K562 (cell line): Measurements from ENCODE around the gene RNF213. TPM values are rescaled to one million over a fixed set of nuclear protein-coding genes. Genes with fewer than 3 reads are reported as not detected.
"Not testable (repeated sequence)": the region's sequence is repeated elsewhere in the genome, so short reads cannot be mapped to it uniquely, and the experiment has no call there.

Source experiments
- ATAC-seq: fragments of 200-7000 bp; cut with Tn5 transposase; 3 replicates; pipeline ENCODE4 v1.9.1; 2020; ENCODE audit warnings: moderate library complexity
- BruUV-seq: library from RNA; stranded (reverse); fragments of 400-500 nt; replicated peaks from 2 replicates; lab custom pipeline; 2021; lab: Mats Ljungman, UMichigan
- CTCF ChIA-PET: fragments of 300-600 bp; formaldehyde crosslinking; extraction: SDS; loops from one replicate; lab custom pipeline; 2021; ENCODE audit warnings: low intra/inter-chr PET ratio; lab: Yijun Ruan, JAX
- POLR2A ChIA-PET: fragments of 300-600, 350-650 bp; sonication (Branson Sonifier 250); formaldehyde crosslinking; extraction: SDS; loops from one replicate; lab custom pipeline; 2021; ENCODE audit warnings: antibody characterized with exemption, inconsistent platforms; lab: Yijun Ruan, JAX
- DNase-seq, 4 experiments: peaks; one replicate each; pipeline versions ENCODE4 v3.0.0 to v3.0.0-alpha.2; 2011 to 2018; ENCODE audit warnings: low spot score in 3 of 4, mixed read lengths in 3 of 4; ENCODE audit errors: extremely low read depth in 1 of 4
- FAIRE-seq: peaks from 2 replicates; lab custom pipeline; 2011; peaks lifted over from hg19 to GRCh38; lab: Jason Lieb, UNC
- H2AFZ ChIP-seq: 2 replicates; pipeline ENCODE4 v1.6.0; 2011; ENCODE audit warnings: low read depth, low read length, control low read depth, inconsistent platforms
- H3K27ac ChIP-seq: fragments of 200-600 bp; 3 replicates; pipeline ENCODE4 v1.8.0; 2011; ENCODE audit warnings: low read depth, mild to moderate bottlenecking, control low read depth, inconsistent platforms, low read length, moderate library complexity, mixed read lengths; ENCODE audit errors: extremely low read depth
- H3K27me3 ChIP-seq, 2 experiments: fragments of 300-600 bp in 1 of 2; 2 replicates in 1 of 2; 3 replicates in 1 of 2; pipeline versions ENCODE4 v1.6.0 to v1.8.0; 2011; ENCODE audit warnings: inconsistent platforms in 2 of 2, low read length in 2 of 2, mild to moderate bottlenecking in 1 of 2, mixed read lengths in 1 of 2, moderate library complexity in 1 of 2; ENCODE audit not compliant: control insufficient read depth in 2 of 2, insufficient read depth in 2 of 2
- H3K36me3 ChIP-seq: fragments of 300-600 bp; 3 replicates; pipeline ENCODE4 v1.8.0; 2011; ENCODE audit warnings: mild to moderate bottlenecking, low read length, inconsistent platforms; ENCODE audit not compliant: control insufficient read depth, insufficient read depth
- H3K4me1 ChIP-seq, 2 experiments: fragments of 200-600 bp in 1 of 2; replicated peaks in 1 of 2; 2 replicates in 1 of 2; 3 replicates in 1 of 2; pipeline versions ENCODE4 v1.5.1 to v1.8.0; 2011; ENCODE audit warnings: inconsistent platforms in 2 of 2, low read length in 2 of 2, mild to moderate bottlenecking in 1 of 2, mixed read lengths in 1 of 2, moderate library complexity in 1 of 2; ENCODE audit not compliant: control insufficient read depth in 2 of 2, insufficient read depth in 2 of 2
- H3K4me2 ChIP-seq: 2 replicates; pipeline ENCODE4 v1.6.1; 2011; ENCODE audit warnings: low read length, control low read depth, inconsistent platforms, mixed read lengths; ENCODE audit not compliant: insufficient read depth
- H3K4me3 ChIP-seq: fragments of 200-600 bp; sonication (generic), shearing (Covaris generic); 2 replicates; pipeline ENCODE4 v1.5.1; 2016; ENCODE audit warnings: control low read depth, inconsistent platforms
- H3K79me2 ChIP-seq: fragments of 200-600 bp; 3 replicates; pipeline ENCODE4 v1.8.0; 2011; ENCODE audit warnings: low read length, inconsistent platforms; ENCODE audit not compliant: control insufficient read depth, insufficient read depth
- H3K9ac ChIP-seq, 2 experiments: 2 replicates each; pipeline versions ENCODE4 v1.6.0 to v1.6.1; 2011; ENCODE audit warnings: low read depth in 2 of 2, low read length in 2 of 2, control low read depth in 1 of 2, inconsistent platforms in 1 of 2, mild to moderate bottlenecking in 1 of 2, mixed read lengths in 1 of 2; ENCODE audit not compliant: insufficient read depth in 1 of 2
- H3K9me1 ChIP-seq: one replicate; pipeline ENCODE4 v1.6.0; 2011; ENCODE audit warnings: inconsistent platforms, mild to moderate bottlenecking, low read length, moderate library complexity; ENCODE audit not compliant: control insufficient read depth, insufficient read depth
- H3K9me3 ChIP-seq: replicated peaks from 2 replicates; pipeline ENCODE4 v1.5.1; 2011; ENCODE audit warnings: low read depth, low read length, inconsistent platforms; ENCODE audit not compliant: control insufficient read depth, insufficient read depth
- H4K20me1 ChIP-seq: replicated peaks from 2 replicates; pipeline ENCODE4 v1.6.1; 2011; ENCODE audit warnings: low read length, inconsistent platforms, mixed read lengths; ENCODE audit not compliant: control insufficient read depth, insufficient read depth
- SMARCA5 ChIP-seq: fragments of 450-650 bp; IDR thresholded peaks from 2 replicates; pipeline ENCODE4 v1.6.1; 2016
- TAF7 ChIP-seq: fragments of 450-650 bp; IDR thresholded peaks from 2 replicates; pipeline ENCODE4 v1.6.1; 2016; ENCODE audit warnings: missing genetic modification characterization, missing compliant biosample characterization
- WGBS: fragments of 100-300 bp; shearing (Covaris generic); methylation state at CpG from one replicate; pipeline ENCODE4 v1.1.6; 2016; ENCODE audit warnings: low coverage, mixed read lengths; ENCODE audit not compliant: insufficient coverage; ENCODE audit errors: missing lambda C conversion rate; 5-methylcytosine and 5-hydroxymethylcytosine counted together
- in situ Hi-C: fragments of 300-500 bp; cut with MboI; formaldehyde crosslinking; loops from 4 replicates; pipeline ENCODE4 v1.15.0; 2018; ENCODE audit warnings: inconsistent platforms, mixed read lengths
- intact Hi-C: fragments of 100-400 bp; cut with micrococcal nuclease; formaldehyde crosslinking; loops from 2 replicates; pipeline ENCODE4 v1.14.2; 2022
- polyA plus RNA-seq, 8 experiments: library from polyadenylated mRNA; depleted of rRNA in 4 of 8; stranded (reverse) in 5 of 8; unstranded in 3 of 8; fragments of >200 nt; fragmentation: Nextera tagmentation in 2 of 8; fragmentation: Illumina TruSeq in 1 of 8; extraction: Ambion mirVana in 2 of 8; extraction: Trizol in 1 of 8; gene quantifications; 2 replicates each; pipeline versions ENCODE4 v1.2.1 to v1.2.3, GENCODE V29; 2011 to 2014; ENCODE audit warnings: inconsistent platforms in 1 of 8, missing spikeins in 1 of 8
- total RNA-seq, 7 experiments: library from RNA; depleted of rRNA in 6 of 7; stranded (reverse); fragments of >200 nt in 6 of 7; fragmentation: Illumina TruSeq in 2 of 7; extraction: Trizol in 2 of 7; gene quantifications; 2 replicates each; pipeline versions ENCODE4 v1.2.1 to v1.2.3, GENCODE V29; 2011 to 2021; ENCODE audit warnings: low replicate concordance in 1 of 7
- TF ChIP-seq, protein P1 (sequence below), 2 experiments: fragments of 450-650 bp in 1 of 2; sonication (generic) in 1 of 2; formaldehyde crosslinking in 1 of 2; IDR thresholded peaks; 2 replicates each; pipeline versions ENCODE4 v1.7.1 to v1.9.0; 2016 to 2022; ENCODE audit warnings: inconsistent platforms in 1 of 2, mild to moderate bottlenecking in 1 of 2, missing genetic modification reagents in 1 of 2

The RNF213 gene
- total and polyA plus RNA-seq, 9 of the 15 experiments (the other 6 are each of a cell fraction or from before 2014, with no cell fraction given): 5.3 to 33.6 (median 17.9) TPM

DNA sequence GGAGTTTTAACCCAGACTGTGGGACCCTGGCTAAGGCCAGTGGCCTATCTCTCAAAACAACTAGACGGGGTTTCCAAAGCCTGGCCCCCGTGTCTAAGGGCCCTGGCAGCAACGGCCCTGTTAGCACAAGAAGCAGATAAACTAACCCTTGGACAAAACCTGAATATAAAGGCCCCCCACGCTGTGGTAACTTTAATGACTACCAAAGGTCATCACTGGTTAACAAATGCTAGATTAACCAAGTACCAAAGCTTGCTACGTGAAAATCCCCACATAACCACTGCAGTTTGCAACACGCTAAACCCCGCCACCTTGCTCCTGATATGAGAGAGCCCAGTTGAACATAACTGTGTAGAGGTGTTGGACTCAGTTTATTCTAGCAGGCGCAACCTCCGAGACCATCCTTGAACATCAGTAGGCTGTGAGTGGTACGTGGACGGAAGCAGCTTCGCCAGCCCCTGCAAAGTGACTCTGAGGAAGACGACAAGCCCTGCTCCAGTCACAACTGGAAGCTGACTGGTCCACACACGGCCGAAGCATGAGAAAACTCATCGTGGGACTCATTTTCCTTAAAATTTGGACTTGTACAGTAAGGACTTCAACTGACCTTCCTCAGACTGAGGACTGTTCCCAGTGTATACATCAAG, 149.9 kb downstream of the RNF213 start:
- 29% methylated on average over 10 of the region's 16 CpGs for WGBS
- H4K20me1 ChIP-seq, H3K4me2 ChIP-seq, POLR2A ChIA-PET, BruUV-seq, DNase-seq, H3K9me3 ChIP-seq, ATAC-seq, H3K36me3 ChIP-seq, H3K4me3 ChIP-seq, H3K79me2 ChIP-seq, H3K27ac ChIP-seq, H3K9ac ChIP-seq, H2AFZ ChIP-seq, FAIRE-seq, in situ Hi-C loops, H3K9me1 ChIP-seq, CTCF ChIA-PET: not testable (repeated sequence)
- H3K4me1 ChIP-seq: peaks cover 0 to 15% of the 10 kb centered on the region in 2 experiments; a peak in 3 of 5 replicates
- peaks cover 19 to 27% of the 10 kb centered on the region in 2 experiments for H3K27me3 ChIP-seq
- intact Hi-C loops: loop anchor here (5.0 kb wide), 1 partner anchor 213 kb away; no protein-coding TSS in a partner anchor

DNA sequence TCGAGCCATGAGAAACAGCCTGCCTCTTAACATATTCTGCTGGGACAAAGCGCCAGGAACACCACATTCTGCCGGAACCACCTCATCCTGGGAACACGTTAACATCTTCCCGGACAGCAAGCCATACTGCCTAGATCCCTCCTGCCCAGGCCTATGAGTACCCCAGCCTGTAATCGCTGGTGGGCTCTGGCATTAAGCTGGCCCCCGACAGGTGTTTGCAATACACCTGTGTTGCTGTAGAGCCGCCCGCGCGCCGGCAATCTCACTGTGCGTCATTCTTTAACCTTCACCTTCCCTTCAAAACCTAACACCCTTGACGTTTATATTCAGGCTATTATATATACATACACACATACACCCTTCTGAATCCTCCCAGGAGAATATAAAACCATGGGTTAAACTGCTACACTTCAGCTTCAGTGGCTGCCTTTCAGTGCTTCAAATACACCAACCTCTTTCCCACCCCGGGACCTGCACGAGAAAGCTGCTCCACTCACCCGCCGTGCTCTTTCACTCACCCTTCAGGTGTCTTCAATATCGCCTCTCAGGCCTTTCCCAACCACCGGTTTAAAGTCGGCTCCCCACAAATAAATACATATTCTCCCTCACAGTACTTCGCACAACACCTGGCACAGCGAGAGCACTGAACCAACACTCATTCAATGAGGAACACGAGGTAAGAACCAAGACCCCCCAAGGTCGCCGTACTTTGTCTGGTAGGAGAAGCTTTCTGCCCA, 153.3 kb downstream of the RNF213 start:
- peak overlapping the region; percentile 89; the same call in 1 of the 2 replicates for H2AFZ ChIP-seq
- intact Hi-C loops: loop anchor here (5.0 kb wide), 1 partner anchor 217 kb away; no protein-coding TSS in a partner anchor
- TF ChIP-seq, protein P1, sequence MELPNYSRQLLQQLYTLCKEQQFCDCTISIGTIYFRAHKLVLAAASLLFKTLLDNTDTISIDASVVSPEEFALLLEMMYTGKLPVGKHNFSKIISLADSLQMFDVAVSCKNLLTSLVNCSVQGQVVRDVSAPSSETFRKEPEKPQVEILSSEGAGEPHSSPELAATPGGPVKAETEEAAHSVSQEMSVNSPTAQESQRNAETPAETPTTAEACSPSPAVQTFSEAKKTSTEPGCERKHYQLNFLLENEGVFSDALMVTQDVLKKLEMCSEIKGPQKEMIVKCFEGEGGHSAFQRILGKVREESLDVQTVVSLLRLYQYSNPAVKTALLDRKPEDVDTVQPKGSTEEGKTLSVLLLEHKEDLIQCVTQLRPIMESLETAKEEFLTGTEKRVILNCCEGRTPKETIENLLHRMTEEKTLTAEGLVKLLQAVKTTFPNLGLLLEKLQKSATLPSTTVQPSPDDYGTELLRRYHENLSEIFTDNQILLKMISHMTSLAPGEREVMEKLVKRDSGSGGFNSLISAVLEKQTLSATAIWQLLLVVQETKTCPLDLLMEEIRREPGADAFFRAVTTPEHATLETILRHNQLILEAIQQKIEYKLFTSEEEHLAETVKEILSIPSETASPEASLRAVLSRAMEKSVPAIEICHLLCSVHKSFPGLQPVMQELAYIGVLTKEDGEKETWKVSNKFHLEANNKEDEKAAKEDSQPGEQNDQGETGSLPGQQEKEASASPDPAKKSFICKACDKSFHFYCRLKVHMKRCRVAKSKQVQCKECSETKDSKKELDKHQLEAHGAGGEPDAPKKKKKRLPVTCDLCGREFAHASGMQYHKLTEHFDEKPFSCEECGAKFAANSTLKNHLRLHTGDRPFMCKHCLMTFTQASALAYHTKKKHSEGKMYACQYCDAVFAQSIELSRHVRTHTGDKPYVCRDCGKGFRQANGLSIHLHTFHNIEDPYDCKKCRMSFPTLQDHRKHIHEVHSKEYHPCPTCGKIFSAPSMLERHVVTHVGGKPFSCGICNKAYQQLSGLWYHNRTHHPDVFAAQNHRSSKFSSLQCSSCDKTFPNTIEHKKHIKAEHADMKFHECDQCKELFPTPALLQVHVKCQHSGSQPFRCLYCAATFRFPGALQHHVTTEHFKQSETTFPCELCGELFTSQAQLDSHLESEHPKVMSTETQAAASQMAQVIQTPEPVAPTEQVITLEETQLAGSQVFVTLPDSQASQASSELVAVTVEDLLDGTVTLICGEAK (IDR thresholded peaks at IDR 0.05): no peak
- TF ChIP-seq, protein P1 (CRISPR knock-in tag; IDR thresholded peaks at IDR 0.05): peak; percentile 20; the same call in 1 of the 2 replicates
- no peak for TF ChIP-seq TAF7 (tag)
- no peak for TF ChIP-seq SMARCA5
- TF ChIP-seq, all 486 proteins: peak for 1
- H3K9me3 ChIP-seq: no peaks in the 10 kb centered on the region
- peaks cover 7% of the 10 kb centered on the region; the same call in 2 of the 3 replicates for H3K79me2 ChIP-seq
- ChIA-PET CTCF (no interaction called here), POLR2A (no interaction called here)
- peak in 1 of 4 experiments; percentile 11 for DNase-seq
- H3K4me3 ChIP-seq: peak overlapping the region; percentile 59; the same call in 1 of the 2 replicates
- H3K4me1 ChIP-seq: peaks cover 3 to 19% of the 10 kb centered on the region in 2 experiments; a peak in 4 of 5 replicates
- ATAC-seq: no peak
- in situ Hi-C loops: no loop called here
- H3K36me3 ChIP-seq: 0 out of 3 replicates have a peak, but pooled peaks cover 3% of the 10 kb centered on the region
- peak overlapping the region in 1 of 2 experiments; percentile 99; a peak in 2 of 4 replicates for H3K9ac ChIP-seq
- no peak for FAIRE-seq
- peak overlapping the region; percentile 93 for H3K4me2 ChIP-seq
- no TSS peak for BruUV-seq
- 45% methylated on average over 26 of the region's 26 CpGs for WGBS
- H3K27me3 ChIP-seq: peaks cover 7 to 16% of the 10 kb centered on the region in 2 experiments; a peak in 4 of 5 replicates
- H3K27ac ChIP-seq: no peak overlapping the region
- H4K20me1 ChIP-seq: no peaks in the 10 kb centered on the region
- no peaks in the 10 kb centered on the region for H3K9me1 ChIP-seq
